LNCAP (cell line): ENCODE results near the gene GPR84.

Source experiments
- TF ChIP-seq, protein P1 (sequence below): fragments of 450-650 bp; IDR thresholded peaks from 2 replicates; pipeline ENCODE4 v1.5.1; 2017; ENCODE audit warnings: mild to moderate bottlenecking

Gene GPR84

DNA sequence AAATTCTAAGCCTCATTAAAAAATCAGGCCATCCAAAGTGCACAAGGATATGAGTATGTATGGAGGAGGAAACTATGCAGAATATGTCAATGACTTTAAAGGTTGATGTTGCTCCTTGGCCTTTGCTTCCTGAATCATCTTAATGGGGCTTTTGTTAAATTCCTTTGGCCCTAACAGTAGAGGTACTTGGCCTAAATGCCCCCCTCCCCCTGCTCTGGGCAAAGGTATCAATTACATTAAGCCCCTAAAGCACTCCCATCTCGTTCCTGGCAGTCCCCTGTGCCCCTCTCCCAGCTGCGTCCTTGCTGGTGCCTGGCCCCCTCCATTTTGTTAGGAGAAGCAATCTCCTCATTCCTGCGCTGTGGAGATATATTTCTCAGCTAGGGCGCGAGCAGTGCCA is 34.5 kb downstream of the GPR84 start:
- TF ChIP-seq, protein P1, sequence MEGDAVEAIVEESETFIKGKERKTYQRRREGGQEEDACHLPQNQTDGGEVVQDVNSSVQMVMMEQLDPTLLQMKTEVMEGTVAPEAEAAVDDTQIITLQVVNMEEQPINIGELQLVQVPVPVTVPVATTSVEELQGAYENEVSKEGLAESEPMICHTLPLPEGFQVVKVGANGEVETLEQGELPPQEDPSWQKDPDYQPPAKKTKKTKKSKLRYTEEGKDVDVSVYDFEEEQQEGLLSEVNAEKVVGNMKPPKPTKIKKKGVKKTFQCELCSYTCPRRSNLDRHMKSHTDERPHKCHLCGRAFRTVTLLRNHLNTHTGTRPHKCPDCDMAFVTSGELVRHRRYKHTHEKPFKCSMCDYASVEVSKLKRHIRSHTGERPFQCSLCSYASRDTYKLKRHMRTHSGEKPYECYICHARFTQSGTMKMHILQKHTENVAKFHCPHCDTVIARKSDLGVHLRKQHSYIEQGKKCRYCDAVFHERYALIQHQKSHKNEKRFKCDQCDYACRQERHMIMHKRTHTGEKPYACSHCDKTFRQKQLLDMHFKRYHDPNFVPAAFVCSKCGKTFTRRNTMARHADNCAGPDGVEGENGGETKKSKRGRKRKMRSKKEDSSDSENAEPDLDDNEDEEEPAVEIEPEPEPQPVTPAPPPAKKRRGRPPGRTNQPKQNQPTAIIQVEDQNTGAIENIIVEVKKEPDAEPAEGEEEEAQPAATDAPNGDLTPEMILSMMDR, result no peak

DNA sequence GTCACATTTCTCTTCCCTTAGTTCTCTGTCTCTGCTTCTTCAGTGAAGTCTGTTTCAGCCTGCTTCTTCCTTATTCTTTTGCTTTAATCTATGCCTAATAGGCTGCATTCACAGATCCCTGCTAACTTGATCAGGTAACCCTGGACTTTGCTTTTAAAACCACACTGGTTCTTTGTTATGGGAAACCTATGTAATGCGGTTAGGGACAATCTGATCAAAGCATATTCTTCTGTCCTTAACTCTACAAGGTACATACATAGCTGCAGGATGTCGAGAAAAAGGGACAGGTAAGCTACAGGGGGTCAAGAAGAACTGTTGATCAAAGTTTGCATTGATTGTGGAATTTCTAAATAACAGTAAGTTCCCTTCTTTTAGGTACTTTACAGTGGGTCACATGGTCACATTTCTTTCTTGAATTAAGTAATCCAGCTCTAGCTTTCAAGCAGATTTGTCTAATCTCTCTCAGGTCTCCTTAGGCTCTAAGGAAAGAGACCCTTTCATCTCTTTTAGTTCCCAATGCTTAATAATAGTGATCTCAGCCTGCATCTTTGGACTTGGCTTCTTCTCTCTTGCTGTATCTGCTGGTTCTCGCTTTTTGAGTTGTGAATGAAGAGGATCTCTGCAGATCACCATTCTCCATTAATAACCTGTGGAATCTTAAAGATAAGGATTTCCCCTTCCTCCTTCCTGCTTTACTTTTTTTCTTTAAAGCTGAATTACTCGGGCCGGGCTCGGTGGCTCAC is 35.5 kb downstream of the GPR84 start:
- TF ChIP-seq, protein P1, result no peak

DNA sequence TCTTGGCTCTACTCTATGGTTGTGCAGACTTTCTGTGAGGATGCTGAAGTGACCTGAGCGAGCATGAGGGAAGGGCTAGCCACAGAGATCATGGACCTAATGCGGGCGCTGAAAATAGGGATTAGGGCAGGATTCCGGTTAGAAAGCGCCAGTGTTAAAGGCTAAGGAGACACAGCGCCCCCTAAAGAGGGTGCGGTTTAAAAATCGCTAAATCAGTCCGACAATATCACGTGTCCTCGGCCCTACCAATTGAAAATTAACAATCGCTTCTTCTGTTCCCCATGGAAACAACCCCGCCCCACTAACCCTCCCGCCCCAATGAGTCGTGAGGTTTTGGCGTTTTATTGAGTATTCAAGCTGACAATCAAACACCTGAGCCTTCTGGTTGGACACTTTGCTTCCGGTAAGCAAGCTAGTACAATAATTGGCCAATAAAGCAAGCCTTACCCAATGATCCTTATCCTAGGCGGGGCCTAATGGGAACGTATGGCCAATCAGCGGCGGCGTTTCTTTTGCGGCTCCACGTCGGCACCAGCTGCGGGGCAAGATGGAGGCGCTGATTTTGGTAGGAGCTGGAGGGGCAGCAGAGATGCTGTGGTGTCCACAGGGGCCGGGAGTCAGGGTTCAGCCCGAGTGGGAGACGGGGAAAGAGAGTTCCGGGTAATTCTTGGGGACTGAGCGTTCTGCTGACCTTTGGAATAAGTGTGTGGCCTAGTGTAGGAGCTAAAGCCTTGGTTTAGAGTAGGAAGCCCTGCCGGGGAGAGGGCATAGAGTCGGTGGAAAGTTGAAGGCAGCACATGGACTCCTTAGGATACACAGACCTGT is 39.5 kb downstream of the GPR84 start, which contains the start of gene COPZ1:
Gene COPZ1, plus strand, starts transcription at position 515 of the 825 bp plus-strand sequence. Its CDS starts 33 bp downstream, at position 548.
- TF ChIP-seq, protein P1, result peak; percentile 77

DNA sequence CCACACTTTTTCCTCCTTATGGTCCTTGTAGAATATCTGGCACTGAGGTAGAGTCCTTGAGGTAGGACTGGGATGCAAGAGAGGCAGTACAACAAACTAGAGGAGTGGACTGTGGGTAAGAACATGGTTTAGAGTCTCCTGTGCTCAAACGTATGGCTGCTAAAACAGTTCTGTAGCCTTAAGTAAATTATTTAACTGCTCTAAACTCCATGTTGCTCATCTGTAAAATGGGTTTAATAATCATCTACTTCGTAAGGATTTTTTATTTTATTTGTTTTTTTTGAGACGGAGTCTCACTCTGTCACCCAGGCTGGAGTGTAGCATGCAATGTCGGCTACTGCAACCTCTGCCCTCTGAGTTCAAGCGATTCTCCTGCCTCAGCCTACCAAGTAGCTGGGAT is 42.9 kb downstream of the GPR84 start:
- TF ChIP-seq, protein P1, result no peak
